Rectal smooth muscle tissue (tissue), 1 donor: ENCODE measurements around the gene RNF175.

ENCODE experiments used
- H3K27ac ChIP-seq: one replicate; pipeline ENCODE4 v1.7.0; 2013; ENCODE audit warnings: low read depth, low read length, inconsistent platforms
- H3K27me3 ChIP-seq: one replicate; pipeline ENCODE4 v1.7.0; 2013; ENCODE audit warnings: low read length; ENCODE audit not compliant: control insufficient read depth, insufficient read depth
- H3K36me3 ChIP-seq: one replicate; pipeline ENCODE4 v1.7.0; 2013; ENCODE audit warnings: low read length; ENCODE audit not compliant: control insufficient read depth, insufficient read depth
- H3K4me1 ChIP-seq: one replicate; pipeline ENCODE4 v1.7.0; 2013; ENCODE audit warnings: low read length; ENCODE audit not compliant: control insufficient read depth, insufficient read depth
- H3K4me3 ChIP-seq: one replicate; pipeline ENCODE4 v1.7.0; 2013; ENCODE audit warnings: low read length
- H3K9ac ChIP-seq: one replicate; pipeline ENCODE4 v1.7.0; 2013; ENCODE audit warnings: low read length

RNF175 gene

DNA sequence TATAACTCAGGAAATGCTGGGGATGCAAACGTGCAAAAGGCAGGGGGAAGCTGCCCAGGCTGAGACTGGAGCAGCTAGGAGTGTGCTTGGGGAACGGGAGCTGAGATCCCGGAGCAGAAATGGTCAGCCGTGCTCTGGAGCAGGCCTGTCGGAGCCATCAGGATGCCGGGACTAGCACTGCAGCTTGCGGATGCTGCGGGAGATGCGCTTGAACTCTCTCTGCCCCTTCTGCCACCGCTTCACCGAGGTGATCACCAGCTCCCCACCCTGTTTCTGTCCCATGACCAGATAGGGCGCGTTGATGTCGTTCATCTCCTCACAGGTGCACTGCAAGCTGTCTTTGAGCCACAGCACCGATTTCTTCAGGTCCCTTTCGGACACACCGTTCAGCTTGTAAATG lies 21.5 kb upstream of the RNF175 start:
- peaks cover 2% of the 10 kb centered on the region for H3K27me3 ChIP-seq

DNA sequence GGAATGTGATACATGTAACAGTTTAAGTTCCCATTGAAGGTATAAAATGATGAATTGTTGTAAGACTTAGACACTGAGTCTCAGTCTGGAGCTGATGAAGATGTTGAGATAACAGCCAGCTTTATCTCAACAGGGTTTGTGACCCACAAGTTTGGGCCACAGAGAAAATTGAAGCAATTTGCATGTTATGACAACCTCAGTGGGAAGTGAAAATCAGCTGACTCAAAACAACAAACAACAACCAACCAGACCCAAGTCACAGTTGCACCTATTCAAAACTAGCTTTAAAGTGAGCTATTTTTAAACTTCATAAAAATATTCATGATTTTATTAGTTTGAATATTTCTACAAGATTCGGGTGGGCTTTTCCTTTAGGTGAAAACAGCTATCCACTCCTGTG lies 21.1 kb upstream of the RNF175 start:
- H3K27me3 ChIP-seq, result no peaks in the 10 kb centered on the region
- H3K4me1 ChIP-seq, result no peaks in the 10 kb centered on the region
- no peak overlapping the region for H3K27ac ChIP-seq

More for the DNA sequence above, 21.5 kb upstream of the RNF175 start:
- no peak overlapping the region for H3K27ac ChIP-seq
- no peak overlapping the region for H3K4me3 ChIP-seq
- H3K36me3 ChIP-seq, result no peaks in the 10 kb centered on the region
- no peak overlapping the region for H3K9ac ChIP-seq
- H3K4me1 ChIP-seq, result no peaks in the 10 kb centered on the region

DNA sequence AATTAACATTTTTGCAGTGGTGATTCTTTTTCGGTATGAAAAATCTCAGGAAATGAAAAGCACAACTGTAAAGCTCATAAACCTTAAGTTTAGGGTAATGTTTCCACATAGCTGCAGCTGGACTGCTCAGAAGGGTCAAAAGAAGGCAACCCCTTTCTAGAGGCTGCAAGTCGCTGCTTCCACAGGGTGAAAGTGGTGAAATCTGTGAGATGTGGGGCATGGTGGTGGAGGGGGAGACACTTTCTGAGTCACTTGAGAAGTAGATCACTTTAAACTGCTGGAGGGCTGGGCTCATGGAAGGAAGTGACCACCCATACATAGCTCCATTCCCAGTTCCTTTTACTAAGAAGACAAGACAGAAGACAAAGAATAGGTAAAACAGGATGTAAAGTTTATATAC lies 20.4 kb upstream of the RNF175 start:
- H3K9ac ChIP-seq, result no peak overlapping the region
- no peak overlapping the region for H3K27ac ChIP-seq
- no peak overlapping the region for H3K4me3 ChIP-seq
- no peaks in the 10 kb centered on the region for H3K27me3 ChIP-seq
- H3K4me1 ChIP-seq, result no peaks in the 10 kb centered on the region
- no peaks in the 10 kb centered on the region for H3K36me3 ChIP-seq

More for the DNA sequence above, 21.1 kb upstream of the RNF175 start:
- Histone ChIP-seq H3K9ac (no peak overlapping the region), H3K36me3 (no peaks in the 10 kb centered on the region), H3K4me3 (no peak overlapping the region)

- Histone ChIP-seq H3K4me3 (no peak overlapping the region), H3K4me1 (no peaks in the 10 kb centered on the region), H3K9ac (no peak overlapping the region), H3K36me3 (no peaks in the 10 kb centered on the region), H3K27ac (no peak overlapping the region), H3K27me3 (no peaks in the 10 kb centered on the region)
Measured at GRCh38 chr4:153778383-153778782, 18.6 kb upstream of the RNF175 start.

DNA sequence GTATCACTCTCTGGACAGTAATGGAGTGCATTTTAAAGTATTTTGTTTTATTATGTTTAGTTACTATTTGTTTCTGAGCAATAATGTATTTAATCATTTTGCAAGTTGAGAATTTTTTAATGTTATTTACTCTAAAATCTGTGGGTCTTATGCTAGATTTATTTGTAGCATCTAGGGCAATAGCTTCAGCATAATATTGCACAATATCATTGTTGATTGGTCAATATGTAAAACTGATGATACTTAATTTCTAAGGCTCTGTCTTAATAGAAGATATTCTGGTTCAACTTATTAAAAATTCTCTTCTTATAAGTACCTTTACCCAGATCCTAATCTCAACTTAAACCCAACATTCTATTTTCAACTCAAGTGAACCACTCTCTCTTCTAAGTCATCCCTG lies 17.6 kb upstream of the RNF175 start:
- H3K27ac ChIP-seq, result no peak overlapping the region
- H3K4me1 ChIP-seq, result no peaks in the 10 kb centered on the region
- no peaks in the 10 kb centered on the region for H3K27me3 ChIP-seq
- no peaks in the 10 kb centered on the region for H3K36me3 ChIP-seq
- no peak overlapping the region for H3K4me3 ChIP-seq
- H3K9ac ChIP-seq, result no peak overlapping the region

GRCh38 chr4:153776601-153777000 lies 16.8 kb upstream of the RNF175 start:
- no peak overlapping the region for H3K27ac ChIP-seq
- no peaks in the 10 kb centered on the region for H3K27me3 ChIP-seq
- no peak overlapping the region for H3K4me3 ChIP-seq
- no peaks in the 10 kb centered on the region for H3K36me3 ChIP-seq
- no peaks in the 10 kb centered on the region for H3K4me1 ChIP-seq
- H3K9ac ChIP-seq, result no peak overlapping the region

DNA sequence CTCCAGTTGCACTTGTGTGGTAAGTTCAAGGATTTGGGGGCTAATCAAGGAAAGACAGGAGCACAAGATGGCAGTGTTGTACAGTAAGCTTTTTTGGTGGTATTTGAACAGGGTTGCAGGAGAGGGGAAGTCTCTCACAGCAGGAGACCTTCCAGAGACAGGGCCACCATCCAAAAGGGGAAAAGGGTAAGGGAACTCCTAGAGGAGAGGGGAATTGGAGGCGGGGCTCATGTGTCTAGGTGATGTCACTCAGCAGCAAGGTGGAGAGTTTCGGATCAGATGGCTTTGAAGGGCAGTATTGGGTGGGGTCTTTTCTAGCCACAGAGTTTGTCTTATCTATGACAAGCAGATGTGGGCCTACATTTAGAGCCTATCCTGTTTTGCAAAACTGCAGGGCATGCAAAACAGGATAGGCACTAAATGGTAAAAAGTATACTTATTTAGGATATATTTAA lies 13.4 kb upstream of the RNF175 start:
- no peak overlapping the region for H3K9ac ChIP-seq
- H3K27me3 ChIP-seq, result no peaks in the 10 kb centered on the region
- no peaks in the 10 kb centered on the region for H3K4me1 ChIP-seq
- H3K36me3 ChIP-seq, result no peaks in the 10 kb centered on the region
- no peak overlapping the region for H3K27ac ChIP-seq
- H3K4me3 ChIP-seq, result no peak overlapping the region

DNA sequence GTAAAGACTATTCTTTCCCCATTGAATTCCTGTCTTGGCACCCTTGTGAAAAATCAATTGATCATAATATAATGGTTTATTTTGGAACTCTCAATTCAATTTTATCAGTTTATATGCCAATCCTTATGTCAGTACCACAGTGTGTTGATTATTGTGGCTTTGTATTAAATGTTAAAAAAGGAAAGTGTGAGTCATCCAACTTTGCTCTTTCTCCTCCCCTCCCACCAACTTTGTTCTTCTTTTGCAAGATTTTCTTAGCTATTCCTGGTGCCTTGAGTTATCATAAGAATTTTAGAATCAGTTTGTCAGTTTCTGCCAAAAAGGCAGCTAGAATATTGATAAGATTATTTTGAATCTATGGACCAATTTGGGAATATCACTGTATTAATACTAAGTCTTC lies 11.2 kb upstream of the RNF175 start:
- Histone ChIP-seq H3K9ac (no peak overlapping the region), H3K4me3 (no peak overlapping the region), H3K27ac (no peak overlapping the region), H3K27me3 (no peaks in the 10 kb centered on the region), H3K36me3 (no peaks in the 10 kb centered on the region), H3K4me1 (no peaks in the 10 kb centered on the region)

DNA sequence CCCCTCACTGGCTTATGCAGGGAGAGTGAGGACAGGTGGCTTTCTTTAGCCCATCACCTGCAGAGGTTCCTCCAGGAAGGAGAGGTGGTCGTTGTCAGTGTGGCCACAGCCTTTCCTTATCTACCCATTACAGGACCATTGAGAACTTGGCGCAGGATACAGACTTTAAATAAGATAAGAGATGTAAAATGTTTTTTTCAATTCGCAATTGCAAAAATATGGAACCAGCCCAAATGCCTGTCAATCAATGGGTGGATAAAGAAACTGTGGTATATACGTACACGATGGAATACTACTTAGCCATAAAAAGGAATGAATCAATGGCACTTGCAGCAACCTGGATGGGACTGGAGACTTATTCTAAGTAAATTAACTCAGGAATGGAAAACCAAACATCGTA lies 6.9 kb upstream of the RNF175 start:
- Histone ChIP-seq H3K27ac (no peak overlapping the region), H3K4me3 (no peak overlapping the region)

DNA sequence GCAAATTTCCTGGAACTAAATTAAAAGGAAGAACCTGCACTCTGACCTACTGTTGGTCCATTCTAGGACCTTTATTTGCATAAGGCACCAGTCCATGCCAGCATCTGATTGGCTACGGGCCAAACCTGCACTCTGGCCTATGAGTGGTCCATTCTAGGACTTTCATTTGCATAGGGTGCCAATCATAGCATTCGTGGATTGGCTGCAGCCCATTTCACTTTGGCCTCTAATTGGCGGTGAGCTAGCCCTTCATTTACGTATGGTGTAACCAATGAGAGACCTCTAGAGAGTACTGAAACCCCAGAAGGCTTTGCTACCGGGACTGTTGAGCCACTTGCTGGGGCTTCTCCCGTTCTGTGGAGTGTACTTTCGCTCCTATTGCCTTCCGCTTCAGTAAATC lies 6.1 kb upstream of the RNF175 start:
- Histone ChIP-seq H3K27me3 (no peaks in the 10 kb centered on the region), H3K36me3 (no peaks in the 10 kb centered on the region), H3K9ac (no peak overlapping the region), H3K4me3 (no peak overlapping the region), H3K4me1 (no peaks in the 10 kb centered on the region), H3K27ac (no peak overlapping the region)

More for the DNA sequence above, 6.9 kb upstream of the RNF175 start:
- Histone ChIP-seq H3K36me3 (no peaks in the 10 kb centered on the region), H3K9ac (no peak overlapping the region), H3K4me1 (no peaks in the 10 kb centered on the region), H3K27me3 (no peaks in the 10 kb centered on the region)

DNA sequence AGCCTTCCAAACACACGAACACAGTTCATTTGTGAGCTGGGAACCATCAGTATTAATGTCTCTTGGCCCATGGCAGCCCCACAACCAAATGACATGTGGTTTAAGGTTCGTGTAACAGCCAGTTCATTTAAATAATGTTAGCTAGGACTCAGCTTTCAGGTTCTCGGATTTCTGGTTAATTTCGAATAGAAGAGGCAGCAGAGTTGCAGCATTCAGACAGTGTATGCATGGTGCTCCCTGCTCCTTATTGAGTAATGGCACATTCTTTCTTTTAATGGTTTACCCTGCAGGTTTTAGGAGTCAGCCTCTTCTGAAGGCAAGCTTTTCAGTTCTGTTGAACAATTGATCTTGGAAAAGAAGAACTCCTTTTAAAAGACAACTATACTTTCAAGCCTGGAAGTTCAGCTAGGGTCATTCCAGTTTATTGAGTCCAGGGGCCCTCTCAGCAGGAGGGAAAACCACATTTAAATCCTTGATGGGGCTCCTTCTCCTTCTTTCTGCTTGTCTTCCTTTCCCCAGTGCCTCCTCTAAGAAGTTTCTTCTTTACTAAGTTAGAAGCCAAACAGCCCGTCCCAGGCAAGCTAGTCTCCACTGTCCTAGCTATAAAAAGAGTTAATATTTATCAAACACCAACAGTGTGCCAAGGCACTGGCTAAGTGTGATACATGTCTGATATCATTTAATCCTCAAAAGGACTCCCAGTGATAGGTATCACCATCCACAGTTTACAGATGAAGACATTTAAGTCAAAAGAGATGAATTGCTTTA lies 5.0 kb upstream of the RNF175 start:
- H3K9ac ChIP-seq, result no peak overlapping the region
- no peak overlapping the region for H3K27ac ChIP-seq
- no peaks in the 10 kb centered on the region for H3K27me3 ChIP-seq
- H3K36me3 ChIP-seq, result no peaks in the 10 kb centered on the region
- no peak overlapping the region for H3K4me3 ChIP-seq
- H3K4me1 ChIP-seq, result no peaks in the 10 kb centered on the region

DNA sequence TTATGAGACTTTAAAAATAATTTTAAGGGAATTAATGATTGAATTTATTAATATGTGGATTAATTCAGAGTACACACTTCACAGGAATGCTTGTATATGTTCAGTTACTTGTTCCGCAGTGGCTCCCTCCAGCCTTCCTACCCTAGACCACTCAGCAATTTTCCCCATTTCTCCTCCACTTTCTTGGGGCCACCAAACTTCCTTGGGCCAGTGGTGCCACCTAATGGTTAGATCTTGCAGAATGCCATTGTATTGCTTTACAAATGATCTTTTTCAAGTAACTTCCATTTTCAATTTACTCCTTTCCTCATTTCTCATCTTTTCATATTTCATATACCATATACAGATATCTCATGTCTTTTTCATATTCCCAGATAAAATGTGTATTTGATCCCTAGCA lies 3.6 kb upstream of the RNF175 start:
- Histone ChIP-seq H3K4me1 (no peaks in the 10 kb centered on the region), H3K27me3 (peaks cover 9% of the 10 kb centered on the region), H3K36me3 (no peaks in the 10 kb centered on the region), H3K27ac (no peak overlapping the region), H3K4me3 (no peak overlapping the region), H3K9ac (no peak overlapping the region)

GRCh38 chr4:153758688-153759406 lies 977 bp downstream of the RNF175 start:
- Histone ChIP-seq H3K9ac (no peak overlapping the region), H3K4me3 (peak overlapping the region; percentile 51), H3K27me3 (peaks cover 9% of the 10 kb centered on the region), H3K36me3 (no peaks in the 10 kb centered on the region), H3K27ac (no peak overlapping the region), H3K4me1 (no peaks in the 10 kb centered on the region)
